ENCODE measurements around the gene OR6S1.
"Not testable (repeated sequence)": the region's sequence is repeated elsewhere in the genome, so short reads cannot be mapped to it uniquely, and the experiment has no call there.

Gene OR6S1

GRCh38 chr14:20667957-20668356 is 26.5 kb upstream of the OR6S1 start:
- no peak for DNase-seq
- Histone ChIP-seq H3K36me3 (no peaks in the 10 kb centered on the region), H3K27me3 (peaks cover 0 to 20% of the 10 kb centered on the region in 2 donors), H3K4me3 (no peak overlapping the region), H3K4me1 (peaks cover 0 to 10% (median 9%) of the 10 kb centered on the region in 4 donors), H3K9me3 (no peaks in the 10 kb centered on the region), H3K27ac (no peak overlapping the region)
- intact Hi-C loops (cut with DNase I; ENCODE audit: low total_unique reads) = no loop called here
- no peak for TF ChIP-seq CTCF (IDR thresholded peaks at IDR 0.05)

- peaks cover 0 to 25% of the 10 kb centered on the region in 2 donors for H3K27me3 ChIP-seq
- H3K9me3 ChIP-seq; H3K36me3 ChIP-seq; H3K27ac ChIP-seq; DNase-seq; H3K4me3 ChIP-seq; intact Hi-C loops (cut with DNase I; ENCODE audit: low total_unique reads): not testable (repeated sequence)
- H3K4me1 ChIP-seq = peaks cover 0 to 12% (median 10%) of the 10 kb centered on the region in 4 donors
These were observed 25.0 kb upstream of the OR6S1 start for GRCh38 chr14:20666400-20666961.

- peak; percentile 50 to 75 for DNase-seq
- Histone ChIP-seq H3K4me1 (peaks cover 0 to 12% (median 10%) of the 10 kb centered on the region in 4 donors), H3K9me3 (no peaks in the 10 kb centered on the region), H3K4me3 (peak overlapping the region; percentile 22 to 39), H3K27ac (no peak overlapping the region), H3K27me3 (peaks cover 0 to 53% of the 10 kb centered on the region in 2 donors), H3K36me3 (no peaks in the 10 kb centered on the region)
- peak; percentile 34 to 52 for TF ChIP-seq CTCF (IDR thresholded peaks at IDR 0.05)
- intact Hi-C loops (cut with DNase I; ENCODE audit: low total_unique reads) = no loop called here
These were observed 21.7 kb upstream of the OR6S1 start for GRCh38 chr14:20662968-20663732.

- Histone ChIP-seq H3K27me3 (peaks cover 0 to 73% of the 10 kb centered on the region in 2 donors), H3K36me3 (no peaks in the 10 kb centered on the region), H3K4me1 (peaks cover 0 to 12% (median 10%) of the 10 kb centered on the region in 4 donors), H3K27ac (no peak overlapping the region), H3K4me3 (no peak overlapping the region), H3K9me3 (no peaks in the 10 kb centered on the region)
- intact Hi-C loops (cut with DNase I; ENCODE audit: low total_unique reads) = no loop called here
- DNase-seq = no peak
- TF ChIP-seq CTCF (IDR thresholded peaks at IDR 0.05) = no peak
These were observed 19.7 kb upstream of the OR6S1 start for GRCh38 chr14:20661197-20661596.

GRCh38 chr14:20659813-20660395 is 18.4 kb upstream of the OR6S1 start:
- H3K27ac ChIP-seq = no peak overlapping the region
- intact Hi-C loops (cut with DNase I; ENCODE audit: low total_unique reads) = no loop called here
- H3K4me1 ChIP-seq = peaks cover 0 to 12% (median 10%) of the 10 kb centered on the region in 4 donors
- peaks cover 0 to 80% of the 10 kb centered on the region in 2 donors for H3K27me3 ChIP-seq
- no peaks in the 10 kb centered on the region for H3K36me3 ChIP-seq
- DNase-seq = no peak
- TF ChIP-seq CTCF (IDR thresholded peaks at IDR 0.05) = no peak
- no peaks in the 10 kb centered on the region for H3K9me3 ChIP-seq
- no peak overlapping the region for H3K4me3 ChIP-seq

- no peaks in the 10 kb centered on the region for H3K9me3 ChIP-seq
- no peaks in the 10 kb centered on the region for H3K36me3 ChIP-seq
- no peak overlapping the region for H3K4me3 ChIP-seq
- intact Hi-C loops (cut with DNase I; ENCODE audit: low total_unique reads) = no loop called here
- TF ChIP-seq CTCF (IDR thresholded peaks at IDR 0.05) = no peak
- H3K27me3 ChIP-seq = peaks cover 0 to 77% of the 10 kb centered on the region in 2 donors
- no peak for DNase-seq
- H3K27ac ChIP-seq = no peak overlapping the region
- peaks cover 0 to 12% (median 10%) of the 10 kb centered on the region in 4 donors for H3K4me1 ChIP-seq
These were observed 17.8 kb upstream of the OR6S1 start for GRCh38 chr14:20659336-20659735.

Measured in tibial artery (tissue), 4 donors.